Astrocyte (in vitro differentiated cells and primary cell): ENCODE measurements around the gene FAM72B.
"Not testable (repeated sequence)": the region's sequence is repeated elsewhere in the genome, so short reads cannot be mapped to it uniquely, and the experiment has no call there.

Experiments
- CTCF ChIP-seq: IDR thresholded peaks from 2 replicates; pipeline ENCODE4 v1.5.1; 2011; ENCODE audit warnings: low read depth, mild to moderate bottlenecking, inconsistent platforms, low read length, moderate library complexity; ENCODE audit not compliant: insufficient read depth
- EZH2 ChIP-seq: IDR thresholded peaks from 2 replicates; pipeline ENCODE4 v1.6.1; 2012; ENCODE audit warnings: mild to moderate bottlenecking, low read length, inconsistent platforms; ENCODE audit not compliant: insufficient read depth

- not testable (repeated sequence) for TF ChIP-seq CTCF, EZH2
Observed at GRCh38 chr1:121210778-121211177, 26.6 kb upstream of the FAM72B start.
